Measurements from ENCODE around the gene SLC35F4.
"Not testable (repeated sequence)": the region's sequence is repeated elsewhere in the genome, so short reads cannot be mapped to it uniquely, and the experiment has no call there.

SLC35F4 gene

DNA sequence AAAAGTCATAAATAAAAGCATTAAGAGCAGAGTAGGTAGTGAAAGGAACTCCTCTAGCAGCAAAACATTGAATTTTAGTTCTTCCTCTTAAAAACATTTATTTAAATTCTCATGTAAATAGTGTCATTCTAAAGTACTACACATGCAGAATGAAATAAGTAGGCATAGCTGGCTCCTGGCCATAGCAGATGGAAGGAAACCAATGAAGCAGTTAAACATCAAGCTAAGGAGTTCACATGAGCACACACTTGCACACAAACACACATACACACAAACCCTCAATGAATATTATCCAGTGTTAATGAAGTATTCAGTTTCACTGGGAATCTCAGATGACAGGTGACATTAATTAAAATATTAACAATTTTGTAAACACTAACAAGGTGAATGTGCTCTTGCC lies 69.3 kb downstream of the SLC35F4 start:
- DNase-seq (ENCODE audit: low spot score): no peak

DNA sequence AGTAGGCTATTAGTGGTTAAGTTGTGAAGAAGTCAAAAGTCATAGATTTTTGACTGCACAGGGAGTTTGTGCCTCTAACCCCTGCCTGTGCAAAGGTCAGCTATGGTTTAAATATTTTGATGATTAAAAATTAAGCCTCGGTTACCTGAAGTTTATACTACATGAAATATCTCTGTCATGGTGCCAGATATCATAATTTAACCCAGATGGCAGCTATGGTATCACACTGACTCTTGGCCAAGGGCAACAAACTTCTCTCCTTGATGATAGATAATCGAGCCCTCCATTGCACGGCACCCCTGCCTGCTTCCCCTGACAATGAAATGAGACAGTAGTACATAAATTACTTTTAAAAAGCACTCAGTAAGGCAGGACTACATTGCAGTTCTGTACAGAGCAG lies 80.8 kb downstream of the SLC35F4 start:
- no peak for DNase-seq (ENCODE audit: low spot score)

DNA sequence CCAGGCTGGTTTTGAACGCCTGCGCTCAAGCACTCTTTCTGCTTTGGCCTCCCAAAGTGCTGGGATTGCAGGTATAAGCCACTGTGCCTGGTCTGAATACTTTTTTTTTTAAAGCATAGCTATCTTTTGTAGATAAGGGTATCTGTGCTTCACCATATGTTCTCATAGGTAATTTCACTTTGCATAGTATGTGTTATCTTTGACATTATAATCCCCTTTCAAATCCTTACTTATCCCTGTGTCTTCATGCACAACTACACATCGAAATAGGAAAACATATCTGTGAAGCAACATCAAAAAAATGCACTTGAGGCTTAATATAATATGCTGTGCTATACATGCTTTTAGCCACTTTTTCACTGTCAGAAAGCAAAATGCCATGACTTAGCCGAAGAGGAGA lies 94.1 kb downstream of the SLC35F4 start:
- DNase-seq (ENCODE audit: low spot score): no peak

DNA sequence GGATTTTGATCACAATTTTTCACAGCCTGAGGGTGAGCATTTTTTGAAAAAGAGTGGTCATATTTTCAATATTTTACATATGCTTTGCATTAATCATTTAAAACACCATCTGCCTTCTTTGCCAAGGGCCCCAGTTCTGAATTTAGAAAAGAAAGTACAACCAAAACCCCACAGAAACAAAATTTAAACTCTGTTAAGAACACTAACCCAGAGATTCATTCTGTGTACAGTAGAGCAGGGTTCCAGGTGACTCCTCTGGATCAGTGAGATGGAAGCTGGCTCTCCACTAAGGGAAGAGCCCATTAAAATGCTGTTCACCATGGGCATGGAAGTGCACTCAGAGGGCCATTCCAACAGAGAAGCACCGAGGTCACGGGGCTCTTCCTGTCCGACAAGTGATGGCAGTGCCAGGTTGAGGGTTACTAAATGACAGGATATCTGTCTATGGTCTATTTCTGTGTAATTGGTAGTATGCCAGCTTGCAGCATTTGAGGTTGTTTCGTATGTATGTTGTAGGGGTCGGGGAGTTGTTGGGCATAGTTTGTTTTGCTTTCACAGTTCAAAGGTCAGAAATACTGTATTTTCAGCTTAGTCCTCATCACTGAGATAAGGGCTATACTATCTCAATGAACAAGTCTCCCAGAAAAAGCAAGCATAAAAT lies 95.9 kb downstream of the SLC35F4 start:
- no peak for DNase-seq (ENCODE audit: low spot score)

DNA sequence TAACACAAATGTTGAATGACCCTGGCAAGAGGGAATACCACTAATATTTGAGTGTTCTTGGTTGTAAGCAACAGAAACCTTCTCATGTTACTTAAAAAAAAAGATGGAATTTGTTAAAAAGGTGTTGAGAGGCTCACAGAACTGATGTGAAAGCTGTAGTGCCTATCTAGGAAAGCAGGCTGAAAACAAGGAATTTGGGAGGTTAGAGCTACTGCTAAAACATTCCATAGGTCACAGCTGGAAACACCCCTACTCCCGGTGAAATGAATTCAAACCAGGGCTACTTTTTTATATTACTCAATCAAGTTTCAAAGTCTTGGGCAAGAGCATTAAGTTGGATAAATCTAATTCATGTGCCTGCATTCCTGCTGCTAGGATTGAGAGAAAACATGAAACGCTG lies 104.1 kb downstream of the SLC35F4 start:
- no peak for DNase-seq (ENCODE audit: low spot score)

DNA sequence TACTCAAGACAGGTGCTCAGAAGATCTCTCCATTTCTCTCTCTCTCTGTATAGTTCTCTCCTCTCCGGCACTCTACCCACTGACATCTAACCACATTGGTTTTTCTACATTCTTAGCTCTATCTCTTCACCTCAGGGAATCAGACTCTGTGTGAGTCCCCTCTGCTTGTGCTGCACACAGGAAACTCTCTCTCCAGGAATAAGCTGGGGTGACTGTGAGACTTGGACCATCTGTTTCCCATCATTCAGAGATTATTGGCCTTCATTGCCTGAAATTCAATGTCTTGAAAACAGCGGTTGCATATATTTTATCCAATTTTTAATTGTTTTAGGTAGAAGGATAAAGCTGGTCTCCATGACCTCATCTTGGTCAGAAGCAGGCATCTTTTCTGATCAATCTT lies 105.0 kb downstream of the SLC35F4 start:
- DNase-seq (ENCODE audit: low spot score): no peak

DNA sequence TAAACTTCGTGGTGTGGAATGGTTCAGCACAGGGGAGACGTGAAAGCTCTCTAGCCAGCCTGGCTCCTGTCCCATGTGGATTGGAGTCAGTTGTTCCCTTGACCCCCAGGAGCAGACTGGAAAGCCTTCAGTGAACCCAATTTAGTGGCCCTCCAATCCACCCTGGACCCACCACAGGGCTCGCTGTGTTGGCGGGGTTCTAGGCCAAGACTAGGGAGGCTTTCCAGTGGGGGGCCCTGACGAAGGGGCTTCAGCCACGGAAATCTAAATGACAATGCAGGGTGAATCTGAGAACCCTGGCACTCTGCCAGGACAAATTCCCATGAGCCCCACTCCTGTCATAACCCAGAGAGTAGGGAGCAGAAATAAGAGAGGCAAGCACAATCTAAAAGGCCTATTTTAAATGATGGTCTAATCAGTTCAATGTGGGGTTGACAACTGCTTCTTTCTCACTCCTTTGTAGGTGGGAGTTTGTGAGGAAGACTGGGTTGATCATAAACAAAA lies 110.8 kb downstream of the SLC35F4 start:
- DNase-seq (ENCODE audit: low spot score): no peak

DNA sequence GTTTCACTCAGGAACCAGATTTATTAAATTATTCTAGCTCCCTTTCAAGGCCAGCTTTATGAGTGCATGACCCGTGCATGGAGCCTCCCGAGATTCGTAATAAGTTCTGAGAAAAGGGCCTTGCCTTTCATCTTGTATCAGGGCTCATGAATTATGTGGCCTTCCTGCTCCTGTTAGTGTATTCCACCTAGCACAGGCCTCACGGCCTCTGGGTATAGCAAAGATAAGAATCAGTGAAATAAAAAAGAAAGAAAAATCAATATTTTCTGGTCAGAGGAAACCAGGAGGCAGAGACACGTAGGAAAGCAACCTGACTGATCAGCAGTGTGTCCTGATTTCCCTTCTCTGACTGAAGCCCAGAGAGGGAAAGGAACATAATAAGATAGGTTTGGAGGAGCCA lies 111.4 kb downstream of the SLC35F4 start:
- no peak for DNase-seq (ENCODE audit: low spot score)

DNA sequence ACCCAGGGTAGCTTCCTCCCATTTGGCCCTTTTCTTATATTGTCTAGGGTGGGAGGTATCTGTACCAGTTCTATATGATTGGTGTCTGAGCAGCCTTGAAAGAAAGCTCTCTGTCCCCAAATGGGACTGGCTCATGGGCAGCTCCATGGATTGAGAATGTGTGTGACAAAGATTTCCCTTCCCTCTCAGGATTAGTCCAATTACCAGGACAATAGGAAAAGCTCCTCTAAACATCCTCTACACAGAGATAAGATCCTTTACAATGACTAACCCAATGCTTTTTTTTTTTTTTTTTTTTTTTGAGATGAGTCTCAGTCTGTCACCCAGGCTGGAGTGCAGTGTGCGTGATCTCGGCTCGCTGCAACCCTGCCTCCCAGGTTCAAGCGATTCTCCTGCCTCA lies 112.1 kb downstream of the SLC35F4 start:
- no peak for DNase-seq (ENCODE audit: low spot score)

DNA sequence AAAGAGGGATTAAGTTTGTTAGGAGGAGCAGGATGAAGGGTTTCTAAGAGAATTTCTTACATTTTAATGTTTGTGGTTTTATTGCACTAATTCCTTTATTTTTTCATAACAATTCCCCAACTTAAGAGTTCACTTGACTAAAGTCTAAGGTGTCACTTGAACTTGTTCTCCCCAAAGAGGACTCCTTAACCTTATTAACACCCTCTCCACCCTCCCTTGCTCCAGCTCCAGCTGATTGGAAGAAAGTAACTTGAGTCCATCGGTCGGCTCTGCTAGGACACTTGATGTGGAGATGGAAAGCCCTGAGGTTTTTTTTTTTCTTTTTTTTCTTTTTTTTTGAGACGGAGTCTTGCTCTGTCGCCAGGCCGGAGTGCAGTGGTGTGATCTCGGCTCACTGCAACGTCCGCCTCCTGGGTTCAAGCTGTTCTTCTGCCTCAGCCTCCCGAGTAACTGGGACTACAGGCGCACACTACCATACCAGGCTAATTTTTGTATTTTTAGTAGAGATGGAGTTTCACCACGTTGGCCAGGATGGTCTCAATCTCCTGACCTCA lies 113.7 kb downstream of the SLC35F4 start:
- DNase-seq (ENCODE audit: low spot score): not testable (repeated sequence)

DNA sequence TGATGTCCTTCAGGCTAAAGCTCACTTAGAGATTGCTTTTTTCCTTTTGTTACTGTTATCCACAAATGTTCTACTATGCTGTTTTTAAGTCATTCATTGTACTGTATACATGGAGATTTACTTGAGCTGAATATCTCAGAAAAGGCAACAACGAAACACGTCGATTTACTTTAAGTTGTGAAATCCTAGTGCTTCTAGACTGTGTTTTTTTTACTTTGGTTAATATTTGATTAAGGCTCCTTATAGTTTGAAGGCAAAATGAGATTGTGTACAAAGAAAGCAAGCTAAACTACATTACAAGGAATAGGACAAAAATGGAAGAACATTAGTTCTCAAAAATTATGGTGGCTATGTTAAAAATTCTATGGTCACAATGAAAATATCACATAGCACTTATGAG lies 114.5 kb downstream of the SLC35F4 start:
- DNase-seq (ENCODE audit: low spot score): no peak

DNA sequence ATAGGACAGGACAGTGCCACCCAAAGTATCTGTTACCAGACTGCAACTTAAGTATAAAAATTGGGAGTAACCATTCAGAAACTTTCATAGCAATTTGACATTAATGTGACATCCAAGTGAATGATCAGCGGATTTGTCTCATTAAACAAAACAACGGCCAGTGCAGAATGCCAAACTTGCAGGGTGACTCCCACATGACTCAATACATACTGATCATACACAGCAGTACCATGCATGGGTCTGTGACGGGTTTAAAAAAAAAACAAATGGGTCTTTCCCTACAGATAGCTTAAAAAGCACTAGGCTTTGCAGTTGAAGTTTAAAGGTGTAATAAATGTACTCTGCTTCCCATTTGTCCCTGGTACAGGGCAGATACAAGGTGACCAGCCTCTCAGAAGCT lies 116.6 kb downstream of the SLC35F4 start:
- DNase-seq (ENCODE audit: low spot score): no peak

DNA sequence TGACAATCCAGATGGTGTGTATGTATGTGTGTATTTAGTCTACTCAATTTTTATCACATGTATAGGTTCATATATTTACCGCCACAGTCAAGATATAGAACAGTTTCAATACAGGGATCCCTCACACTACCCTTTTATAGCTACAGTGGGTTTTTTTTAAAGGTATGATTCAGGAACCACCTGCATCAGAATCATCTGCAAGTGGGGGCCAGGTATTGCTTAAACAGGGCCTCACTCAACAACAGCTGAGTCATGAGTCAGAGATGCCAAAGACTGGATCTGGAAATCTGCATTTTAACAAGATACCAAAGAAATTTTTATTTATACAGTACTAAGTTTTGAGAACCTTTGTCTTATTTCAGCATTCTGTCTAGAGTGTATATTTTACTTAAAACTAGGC lies 117.6 kb downstream of the SLC35F4 start:
- no peak for DNase-seq (ENCODE audit: low spot score)

DNA sequence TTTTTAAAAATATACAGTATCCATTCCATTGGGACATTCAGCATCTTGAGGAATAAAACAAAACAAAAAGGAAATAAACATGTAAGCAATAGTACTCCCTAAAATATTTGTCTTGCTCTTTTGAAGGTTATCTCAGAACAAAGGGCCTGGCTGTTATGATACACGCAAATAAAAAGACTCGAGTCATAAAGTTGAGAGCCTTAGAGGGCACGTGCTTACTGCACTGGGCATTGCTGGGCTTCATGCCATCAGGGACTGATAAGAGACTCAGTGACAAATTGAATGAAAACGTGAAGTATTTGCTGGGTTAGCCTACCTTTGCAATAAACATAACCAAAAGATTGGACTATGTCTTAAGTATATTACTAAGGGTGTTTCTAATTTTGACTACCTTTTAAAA lies 118.9 kb downstream of the SLC35F4 start:
- DNase-seq (ENCODE audit: low spot score): no peak

DNA sequence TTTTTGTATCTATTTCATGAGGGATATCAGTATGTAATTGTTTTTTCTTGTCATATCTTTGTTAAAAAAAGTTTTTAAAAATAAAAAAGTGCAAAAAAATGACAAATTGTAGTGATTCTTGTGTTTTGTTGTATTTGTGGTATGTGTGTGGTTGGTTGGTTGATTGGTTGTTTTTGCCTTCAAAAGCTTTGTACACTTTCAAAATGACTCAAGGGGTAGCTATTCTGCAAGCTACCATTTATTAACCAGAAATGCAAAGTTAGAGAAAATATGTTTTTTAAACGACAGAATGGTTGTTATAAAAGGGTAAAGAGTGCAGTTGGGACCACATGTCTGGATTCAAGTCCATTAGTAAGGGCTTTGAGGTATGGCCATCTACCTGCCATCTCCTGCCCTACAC lies 119.3 kb downstream of the SLC35F4 start:
- DNase-seq (ENCODE audit: low spot score): no peak

DNA sequence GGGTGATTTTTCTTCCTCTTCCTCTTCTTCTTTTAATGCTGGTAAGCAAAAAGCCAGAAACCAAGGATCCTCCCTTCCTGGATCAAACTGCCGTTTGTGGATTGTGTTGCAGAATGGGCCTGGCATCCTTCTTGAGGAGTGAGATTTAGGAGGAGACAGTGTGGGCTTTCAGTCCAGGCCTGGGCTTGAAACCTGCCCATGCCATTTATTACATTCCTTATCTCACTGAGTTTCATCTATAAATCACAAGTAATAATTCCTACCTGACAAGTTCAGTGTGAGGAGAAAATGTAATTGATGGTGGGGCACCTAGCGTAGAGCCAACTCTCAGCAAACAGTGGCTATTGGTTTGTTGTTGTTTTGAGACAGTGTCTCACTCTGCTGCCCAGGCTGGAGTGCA lies 126.4 kb downstream of the SLC35F4 start:
- no peak for DNase-seq (ENCODE audit: low spot score)

DNA sequence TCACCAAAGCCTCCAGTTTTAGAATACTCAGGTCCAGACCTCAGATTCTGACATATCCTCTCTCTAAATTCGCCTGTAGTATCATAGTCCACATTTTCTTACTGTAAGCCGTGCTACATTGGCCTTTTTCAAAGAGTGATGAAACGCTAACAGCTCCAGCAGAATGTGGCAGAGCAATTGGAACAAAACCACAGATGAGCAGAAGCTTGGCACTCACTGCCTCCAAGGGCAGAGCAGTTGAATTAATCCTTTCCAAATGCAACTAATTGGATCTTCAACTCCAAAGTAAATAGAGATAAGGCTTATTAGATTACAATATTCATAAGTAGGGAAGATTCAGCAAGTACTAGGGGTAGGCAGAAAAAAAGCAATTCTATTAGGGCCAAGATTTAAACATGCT lies 128.3 kb downstream of the SLC35F4 start:
- no peak for DNase-seq (ENCODE audit: low spot score)

DNA sequence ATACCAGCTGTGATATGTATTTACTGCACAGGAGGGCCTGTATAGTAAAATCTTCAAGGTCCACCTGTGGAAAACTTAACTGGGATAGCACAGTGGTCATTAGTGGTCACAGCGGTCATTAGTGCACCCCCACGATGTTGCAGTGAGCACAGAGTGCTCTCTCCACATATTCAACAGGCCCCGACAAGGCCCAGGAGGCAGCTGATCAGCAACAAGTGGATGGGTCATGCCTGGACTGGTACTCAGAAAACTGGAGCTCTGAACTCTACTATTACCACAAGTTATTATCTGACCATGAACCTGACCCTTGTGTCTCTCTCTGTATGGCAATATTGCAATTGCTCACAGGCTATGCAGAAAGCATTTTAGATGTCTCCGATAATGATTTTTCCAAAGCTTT lies 129.5 kb downstream of the SLC35F4 start:
- DNase-seq (ENCODE audit: low spot score): no peak

DNA sequence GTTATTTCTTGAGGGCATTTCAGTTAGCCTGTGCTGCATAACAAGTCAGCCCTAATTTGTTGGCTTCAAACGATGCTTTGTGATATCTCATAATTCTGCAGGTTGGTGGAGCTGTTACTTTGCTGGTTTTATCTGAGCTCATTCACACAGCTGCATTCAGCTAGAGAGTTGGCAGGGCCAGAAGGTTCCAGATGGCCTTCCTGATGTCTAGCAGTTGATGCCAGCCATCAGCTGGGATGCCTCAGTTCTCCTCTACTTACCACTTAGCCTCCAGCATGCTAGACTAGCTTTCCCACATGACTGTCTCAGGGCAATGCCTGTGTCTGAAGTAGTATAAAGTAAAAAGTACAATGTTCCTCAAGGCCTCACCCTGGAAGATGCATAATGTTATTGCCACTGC lies 130.6 kb downstream of the SLC35F4 start:
- no peak for DNase-seq (ENCODE audit: low spot score)

DNA sequence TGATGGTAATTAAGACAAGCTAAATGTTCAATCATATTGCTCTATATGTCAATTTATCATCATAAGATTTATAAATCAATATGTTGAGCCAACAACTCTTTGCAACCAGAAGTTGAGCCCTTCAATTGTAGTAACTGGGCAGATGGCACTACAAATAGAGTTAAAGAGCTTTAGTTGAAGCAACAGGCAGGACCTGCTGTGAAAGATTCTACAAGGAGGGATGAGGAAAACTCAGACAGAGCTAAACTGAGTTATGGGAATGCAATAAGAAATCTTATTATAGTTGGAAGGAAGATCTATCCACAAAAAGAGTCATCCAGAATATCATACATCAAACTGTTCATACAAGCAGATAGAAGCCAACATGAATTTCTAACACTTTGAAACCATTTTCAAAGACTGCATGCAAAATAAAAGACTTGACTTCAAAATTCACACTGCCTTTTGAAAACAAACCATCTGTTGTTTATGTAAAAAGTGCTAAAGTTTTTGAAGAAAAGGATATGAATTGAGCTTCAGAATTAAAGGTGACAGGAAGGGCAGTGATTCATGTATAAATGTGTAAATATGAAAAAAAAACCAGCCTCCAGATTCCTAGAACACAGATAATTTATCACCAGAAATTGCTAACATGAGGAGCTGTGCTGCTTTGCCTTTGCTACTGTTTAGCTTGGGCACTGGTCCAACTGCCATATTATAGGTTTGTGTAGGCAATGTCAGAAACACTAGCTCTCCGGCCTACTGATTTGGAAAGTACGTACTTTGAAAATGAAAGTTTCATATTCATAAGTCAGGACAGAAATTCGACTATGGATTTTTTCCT lies 133.2 kb downstream of the SLC35F4 start:
- DNase-seq (ENCODE audit: low spot score): no peak

DNA sequence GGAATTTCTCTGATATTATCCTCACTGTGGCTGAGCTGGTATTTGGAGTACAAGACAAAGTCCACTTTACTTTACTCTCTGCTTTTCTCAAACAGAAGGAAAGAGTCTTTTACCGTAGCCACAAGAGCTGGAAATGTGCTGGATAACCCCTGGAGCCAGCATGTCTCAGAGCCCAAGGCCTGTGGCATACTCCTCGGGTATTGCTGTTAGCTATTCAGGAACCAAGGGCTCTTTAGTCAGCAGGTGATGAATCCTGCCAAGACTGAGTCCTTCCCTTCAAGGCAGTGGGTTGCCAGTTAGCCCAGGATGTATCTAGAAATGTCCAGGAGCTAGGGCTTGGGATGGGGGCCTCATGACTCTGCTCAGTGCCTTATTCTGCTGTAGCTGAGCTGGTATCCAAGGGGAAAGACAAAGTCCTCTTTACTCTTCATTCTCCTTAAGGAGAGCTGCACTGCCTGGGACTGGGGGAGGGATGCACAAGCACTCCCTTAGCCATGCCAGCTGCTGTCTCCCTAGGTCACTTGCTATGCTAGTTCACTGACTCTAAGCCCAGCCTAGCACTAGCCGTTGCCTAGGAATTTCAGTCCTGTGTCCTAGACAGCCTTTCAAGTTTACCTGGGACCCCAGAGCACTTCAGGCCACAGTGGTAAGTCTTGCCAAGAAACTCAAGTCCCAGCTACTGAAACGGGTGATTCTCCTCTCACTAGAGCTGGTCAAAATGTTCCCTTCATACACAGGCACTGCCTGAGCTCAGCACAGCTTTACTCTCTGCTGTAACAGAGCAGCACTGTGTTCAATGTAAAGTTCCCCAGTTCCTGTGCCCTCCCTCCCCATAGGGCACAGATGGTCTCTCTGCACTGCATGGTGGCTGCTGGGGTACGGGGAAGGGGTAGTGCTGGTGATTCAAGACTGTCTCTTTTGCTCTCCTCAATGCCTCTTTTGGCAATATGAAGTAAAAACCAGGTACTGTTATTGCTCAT lies 136.4 kb downstream of the SLC35F4 start:
- no peak for DNase-seq (ENCODE audit: low spot score)

DNA sequence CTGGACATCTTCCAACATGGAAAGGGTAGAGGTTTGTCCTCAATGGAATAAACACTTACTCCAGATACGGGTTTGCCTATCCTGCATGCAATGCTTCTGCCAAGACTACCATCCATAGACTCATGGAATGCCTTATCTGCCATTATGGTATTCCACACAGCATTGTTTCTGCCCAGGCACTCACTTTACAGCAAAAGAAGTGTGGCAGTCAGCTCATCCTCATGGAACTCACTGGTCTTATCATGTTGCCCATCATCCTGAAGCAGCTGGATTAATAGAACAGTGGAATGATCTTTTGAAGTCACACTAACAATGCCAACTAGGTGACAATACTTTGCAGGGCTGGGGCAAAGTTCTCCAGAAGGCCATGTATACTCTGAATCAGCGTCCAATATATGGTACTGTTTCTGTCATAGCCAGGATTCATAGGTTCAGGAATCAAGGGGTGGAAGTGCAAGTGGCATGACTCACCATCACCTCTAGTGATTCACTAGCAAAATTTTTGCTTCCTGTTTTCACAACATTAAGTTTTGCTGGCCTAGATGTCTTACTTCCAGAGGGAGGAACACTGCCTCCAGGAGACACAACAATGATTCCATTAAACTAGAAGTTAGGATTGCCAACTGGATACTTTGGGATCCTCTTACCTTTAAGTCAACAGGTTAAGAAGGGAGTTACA lies 140.4 kb downstream of the SLC35F4 start:
- no peak for DNase-seq (ENCODE audit: low spot score)

Measured in HuH-7.5 (cell line).